ENCODE measurements around the gene EXOSC1. TPM values are rescaled to one million over a fixed set of nuclear protein-coding genes. Genes with fewer than 3 reads are reported as not detected.

The EXOSC1 gene
- total and polyA plus RNA-seq, 2 of the 13 experiments (the other 11 are each of a cell fraction or from before 2014, with no cell fraction given) = 36.3 to 39.9 TPM

DNA sequence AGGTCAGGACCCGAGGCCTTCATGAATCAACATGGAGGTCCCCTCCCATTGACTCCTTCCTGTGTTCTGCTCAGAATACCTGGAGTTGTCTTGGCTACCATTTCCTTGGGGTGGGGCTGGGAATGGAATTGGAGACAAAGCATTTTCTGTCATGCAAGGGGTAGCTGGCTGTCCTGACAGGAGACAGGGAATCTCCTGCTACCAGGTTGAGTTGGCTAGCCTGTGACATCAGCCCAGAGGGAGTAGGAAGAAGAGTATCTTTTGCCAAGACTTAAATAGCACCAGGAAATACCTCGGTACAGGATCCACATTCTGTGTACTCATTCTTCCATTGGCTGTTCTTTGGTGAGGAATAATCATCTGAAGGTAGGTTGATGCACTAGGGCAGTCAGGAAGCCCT is 5.0 kb upstream of the EXOSC1 start:
- Histone ChIP-seq H4K20me1 (ENCODE audit: insufficient read depth, low read length) (peaks cover 8% of the 10 kb centered on the region; the same call in 1 of the 2 replicates), H3K4me3 (replicated peaks in 1 of 3; ENCODE audit: insufficient read depth in 1 of 3, low read depth in 2 of 3, low read length in 3 of 3) (no peak overlapping the region), H3K9ac (ENCODE audit: insufficient read depth, low read depth, low read length) (no peak overlapping the region), H3K36me3 (replicated peaks in 1 of 2; ENCODE audit: control insufficient read depth in 1 of 2, insufficient read depth in 2 of 2, low read length in 2 of 2) (peaks cover 26 to 51% of the 10 kb centered on the region in 2 experiments), H3K4me2 (ENCODE audit: low read depth, low read length) (no peak overlapping the region), H3K27me3 (ENCODE audit: control insufficient read depth in 1 of 2, insufficient read depth in 2 of 2, low read length in 2 of 2) (no peaks in the 10 kb centered on the region), H3K27ac (ENCODE audit: extremely low read length, insufficient read depth, low read length) (no peak overlapping the region), H3K79me2 (ENCODE audit: insufficient read depth, low read length) (peaks cover 18% of the 10 kb centered on the region), H3K9me3 (ENCODE audit: low read length) (no peaks in the 10 kb centered on the region), H3K4me1 (ENCODE audit: insufficient read depth, low read length) (peaks cover 29% of the 10 kb centered on the region), H2AFZ (ENCODE audit: low read length) (no peak overlapping the region)
- POLR2A ChIA-PET = no interaction called here
- CTCF ChIA-PET (ENCODE audit: low intra/inter-chr PET ratio, low total read pairs) = no interaction called here
- DNase-seq (ENCODE audit: low spot score) (no peak), ATAC-seq (no peak), FAIRE-seq (no peak)
- no TSS peak for BruUV-seq (replicated peaks)
- TF ChIP-seq, protein P1, sequence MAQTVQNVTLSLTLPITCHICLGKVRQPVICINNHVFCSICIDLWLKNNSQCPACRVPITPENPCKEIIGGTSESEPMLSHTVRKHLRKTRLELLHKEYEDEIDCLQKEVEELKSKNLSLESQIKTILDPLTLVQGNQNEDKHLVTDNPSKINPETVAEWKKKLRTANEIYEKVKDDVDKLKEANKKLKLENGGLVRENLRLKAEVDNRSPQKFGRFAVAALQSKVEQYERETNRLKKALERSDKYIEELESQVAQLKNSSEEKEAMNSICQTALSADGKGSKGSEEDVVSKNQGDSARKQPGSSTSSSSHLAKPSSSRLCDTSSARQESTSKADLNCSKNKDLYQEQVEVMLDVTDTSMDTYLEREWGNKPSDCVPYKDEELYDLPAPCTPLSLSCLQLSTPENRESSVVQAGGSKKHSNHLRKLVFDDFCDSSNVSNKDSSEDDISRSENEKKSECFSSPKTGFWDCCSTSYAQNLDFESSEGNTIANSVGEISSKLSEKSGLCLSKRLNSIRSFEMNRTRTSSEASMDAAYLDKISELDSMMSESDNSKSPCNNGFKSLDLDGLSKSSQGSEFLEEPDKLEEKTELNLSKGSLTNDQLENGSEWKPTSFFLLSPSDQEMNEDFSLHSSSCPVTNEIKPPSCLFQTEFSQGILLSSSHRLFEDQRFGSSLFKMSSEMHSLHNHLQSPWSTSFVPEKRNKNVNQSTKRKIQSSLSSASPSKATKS (CRISPR knock-in tag; IDR thresholded peaks at IDR 0.05) = no peak
- no peak for TF ChIP-seq MLLT10 (CRISPR knock-in tag; IDR thresholded peaks at IDR 0.05)
- no peak for TF ChIP-seq ZMYM2 (CRISPR knock-in tag; IDR thresholded peaks at IDR 0.05)
- no peak for TF ChIP-seq TCF7 (IDR thresholded peaks at IDR 0.05; ENCODE audit: low read depth)
- TF ChIP-seq, protein P2, sequence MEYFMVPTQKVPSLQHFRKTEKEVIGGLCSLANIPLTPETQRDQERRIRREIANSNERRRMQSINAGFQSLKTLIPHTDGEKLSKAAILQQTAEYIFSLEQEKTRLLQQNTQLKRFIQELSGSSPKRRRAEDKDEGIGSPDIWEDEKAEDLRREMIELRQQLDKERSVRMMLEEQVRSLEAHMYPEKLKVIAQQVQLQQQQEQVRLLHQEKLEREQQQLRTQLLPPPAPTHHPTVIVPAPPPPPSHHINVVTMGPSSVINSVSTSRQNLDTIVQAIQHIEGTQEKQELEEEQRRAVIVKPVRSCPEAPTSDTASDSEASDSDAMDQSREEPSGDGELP (IDR thresholded peaks at IDR 0.05; ENCODE audit: borderline replicate concordance, low read depth) = no peak
- TF ChIP-seq, protein P3, sequence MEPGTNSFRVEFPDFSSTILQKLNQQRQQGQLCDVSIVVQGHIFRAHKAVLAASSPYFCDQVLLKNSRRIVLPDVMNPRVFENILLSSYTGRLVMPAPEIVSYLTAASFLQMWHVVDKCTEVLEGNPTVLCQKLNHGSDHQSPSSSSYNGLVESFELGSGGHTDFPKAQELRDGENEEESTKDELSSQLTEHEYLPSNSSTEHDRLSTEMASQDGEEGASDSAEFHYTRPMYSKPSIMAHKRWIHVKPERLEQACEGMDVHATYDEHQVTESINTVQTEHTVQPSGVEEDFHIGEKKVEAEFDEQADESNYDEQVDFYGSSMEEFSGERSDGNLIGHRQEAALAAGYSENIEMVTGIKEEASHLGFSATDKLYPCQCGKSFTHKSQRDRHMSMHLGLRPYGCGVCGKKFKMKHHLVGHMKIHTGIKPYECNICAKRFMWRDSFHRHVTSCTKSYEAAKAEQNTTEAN (CRISPR knock-in tag; conservative IDR thresholded peaks at IDR 0.05) = no peak
- no peak for TF ChIP-seq FOXJ3 (CRISPR knock-in tag; IDR thresholded peaks at IDR 0.05; ENCODE audit: borderline replicate concordance)
- TF ChIP-seq, protein P4, sequence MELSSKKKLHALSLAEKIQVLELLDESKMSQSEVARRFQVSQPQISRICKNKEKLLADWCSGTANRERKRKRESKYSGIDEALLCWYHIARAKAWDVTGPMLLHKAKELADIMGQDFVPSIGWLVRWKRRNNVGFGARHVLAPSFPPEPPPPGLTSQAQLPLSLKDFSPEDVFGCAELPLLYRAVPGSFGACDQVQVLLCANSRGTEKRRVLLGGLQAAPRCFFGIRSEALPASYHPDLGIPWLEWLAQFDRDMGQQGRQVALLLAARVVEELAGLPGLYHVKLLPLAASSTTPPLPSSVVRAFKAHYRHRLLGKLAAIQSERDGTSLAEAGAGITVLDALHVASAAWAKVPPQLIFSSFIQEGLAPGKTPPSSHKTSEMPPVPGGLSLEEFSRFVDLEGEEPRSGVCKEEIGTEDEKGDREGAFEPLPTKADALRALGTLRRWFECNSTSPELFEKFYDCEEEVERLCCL (CRISPR knock-in tag; IDR thresholded peaks at IDR 0.05; ENCODE audit: borderline replicate concordance) = no peak
- TF ChIP-seq MXI1 (IDR thresholded peaks at IDR 0.05; ENCODE audit: borderline replicate concordance, low read depth, low read length) = no peak
- TF ChIP-seq, protein P5, sequence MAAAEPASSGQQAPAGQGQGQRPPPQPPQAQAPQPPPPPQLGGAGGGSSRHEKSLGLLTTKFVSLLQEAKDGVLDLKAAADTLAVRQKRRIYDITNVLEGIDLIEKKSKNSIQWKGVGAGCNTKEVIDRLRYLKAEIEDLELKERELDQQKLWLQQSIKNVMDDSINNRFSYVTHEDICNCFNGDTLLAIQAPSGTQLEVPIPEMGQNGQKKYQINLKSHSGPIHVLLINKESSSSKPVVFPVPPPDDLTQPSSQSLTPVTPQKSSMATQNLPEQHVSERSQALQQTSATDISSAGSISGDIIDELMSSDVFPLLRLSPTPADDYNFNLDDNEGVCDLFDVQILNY (CRISPR knock-in tag; conservative IDR thresholded peaks at IDR 0.05) = no peak
- TF ChIP-seq, protein P6, sequence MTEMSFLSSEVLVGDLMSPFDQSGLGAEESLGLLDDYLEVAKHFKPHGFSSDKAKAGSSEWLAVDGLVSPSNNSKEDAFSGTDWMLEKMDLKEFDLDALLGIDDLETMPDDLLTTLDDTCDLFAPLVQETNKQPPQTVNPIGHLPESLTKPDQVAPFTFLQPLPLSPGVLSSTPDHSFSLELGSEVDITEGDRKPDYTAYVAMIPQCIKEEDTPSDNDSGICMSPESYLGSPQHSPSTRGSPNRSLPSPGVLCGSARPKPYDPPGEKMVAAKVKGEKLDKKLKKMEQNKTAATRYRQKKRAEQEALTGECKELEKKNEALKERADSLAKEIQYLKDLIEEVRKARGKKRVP (CRISPR knock-in tag; IDR thresholded peaks at IDR 0.05) = no peak
- TF ChIP-seq RORA (CRISPR knock-in tag; IDR thresholded peaks at IDR 0.05) = no peak
- no peak for TF ChIP-seq ZNF496 (CRISPR knock-in tag; IDR thresholded peaks at IDR 0.05; ENCODE audit: insufficient replicate concordance)
- TF ChIP-seq KLF16 (CRISPR knock-in tag; IDR thresholded peaks at IDR 0.05) = no peak
- no peak for TF ChIP-seq ZNF101 (CRISPR knock-in tag; IDR thresholded peaks at IDR 0.05; ENCODE audit: borderline replicate concordance, low read depth)
- intact Hi-C loops (cut with micrococcal nuclease; ENCODE audit: unreplicated experiment) (no loop called here), in situ Hi-C loops (cut with HindIII; ENCODE audit: extremely low pct_ligation_motif_present, low pct_unique_long_range_greater_than_20kb) (no loop called here)
- WGBS (ENCODE audit: low lambda C conversion rate) = 100% methylated on average over 2 of the region's 2 CpGs

Data from HepG2 (cell line).